ENCODE results near the gene TOP2A.

The TOP2A gene

GRCh38 chr17:40356990-40357881 is 60.5 kb downstream of the TOP2A start:
- H3K27ac ChIP-seq = no peak overlapping the region
- no peak for TF ChIP-seq CTCF (conservative IDR thresholded peaks at IDR 0.05)

- no peak for TF ChIP-seq CTCF (conservative IDR thresholded peaks at IDR 0.05)
- no peak overlapping the region for H3K27ac ChIP-seq
Measured at GRCh38 chr17:40355804-40356758, 61.6 kb downstream of the TOP2A start.

- H3K27ac ChIP-seq = no peak overlapping the region
- TF ChIP-seq CTCF (conservative IDR thresholded peaks at IDR 0.05) = peak; percentile 96
Measured at GRCh38 chr17:40355123-40355803, 62.4 kb downstream of the TOP2A start.

- TF ChIP-seq CTCF (conservative IDR thresholded peaks at IDR 0.05) = no peak
- no peak overlapping the region for H3K27ac ChIP-seq
Measured at GRCh38 chr17:40354221-40355122, 63.2 kb downstream of the TOP2A start.

- H3K27ac ChIP-seq = no peak overlapping the region
Measured at GRCh38 chr17:40352779-40353394, 64.8 kb downstream of the TOP2A start.

More at GRCh38 chr17:40352779-40353394, 64.8 kb downstream of the TOP2A start:
- TF ChIP-seq CTCF (conservative IDR thresholded peaks at IDR 0.05) = no peak
